GM18951 (cell line): ENCODE data around the gene COX4I2.

Experiments used
- POLR2A ChIP-seq: IDR thresholded peaks from 4 replicates; pipeline ENCODE4 v1.6.1; 2011; ENCODE audit warnings: mild to moderate bottlenecking; ENCODE audit not compliant: insufficient read length, insufficient read depth; ENCODE audit errors: extremely low read depth
- in situ Hi-C: fragments of 300-500 bp; cut with MboI; formaldehyde crosslinking; loops from one replicate; pipeline ENCODE4 v1.12.0; 2022; ENCODE audit warnings: low sequenced_read_pairs, mixed read lengths, inconsistent platforms; ENCODE audit not compliant: unreplicated experiment

The COX4I2 gene

GRCh38 chr20:31681769-31682168 lies 44.1 kb downstream of the COX4I2 start:
- in situ Hi-C loops: no loop called here
- no peak for TF ChIP-seq POLR2A

DNA sequence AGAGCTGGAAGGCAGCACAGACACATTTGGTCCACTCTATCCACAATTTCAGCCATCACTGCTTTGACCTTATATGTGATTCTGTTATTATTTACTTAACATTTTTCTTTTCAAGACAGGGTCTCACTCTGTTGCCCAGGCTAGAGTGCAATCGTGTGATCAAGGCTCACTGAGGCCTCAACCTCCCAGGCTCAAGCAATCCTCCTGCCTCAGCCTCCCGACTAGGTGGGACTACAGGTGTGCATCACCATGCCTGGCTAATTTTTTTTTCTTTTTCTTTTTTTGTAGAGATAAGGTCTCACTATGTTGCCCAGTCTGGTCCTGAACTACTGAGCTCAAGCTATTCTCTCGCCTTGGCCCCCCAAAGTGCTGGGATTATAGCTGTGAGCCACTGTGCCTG lies 44.6 kb downstream of the COX4I2 start:
- in situ Hi-C loops: no loop called here
- no peak for TF ChIP-seq POLR2A

DNA sequence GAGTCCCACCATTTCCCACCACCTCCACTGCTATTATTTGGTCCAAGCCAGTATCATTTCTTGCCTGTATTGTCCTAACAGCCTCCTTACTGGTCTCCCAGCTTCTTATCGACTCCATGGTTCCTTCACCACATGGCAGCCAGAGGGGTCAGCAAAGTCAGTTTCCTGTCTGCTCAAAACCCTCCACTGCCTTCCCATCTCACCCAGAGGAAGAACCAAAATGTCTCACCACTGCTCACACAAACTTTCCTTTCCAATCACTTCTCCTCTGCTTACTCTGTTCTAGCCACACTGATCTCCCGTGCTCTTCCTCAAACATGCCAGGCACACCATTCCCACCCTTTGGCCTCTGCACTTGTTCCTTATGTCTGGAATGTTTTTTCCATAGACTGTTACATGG lies 45.2 kb downstream of the COX4I2 start:
- no peak for TF ChIP-seq POLR2A
- in situ Hi-C loops: no loop called here

DNA sequence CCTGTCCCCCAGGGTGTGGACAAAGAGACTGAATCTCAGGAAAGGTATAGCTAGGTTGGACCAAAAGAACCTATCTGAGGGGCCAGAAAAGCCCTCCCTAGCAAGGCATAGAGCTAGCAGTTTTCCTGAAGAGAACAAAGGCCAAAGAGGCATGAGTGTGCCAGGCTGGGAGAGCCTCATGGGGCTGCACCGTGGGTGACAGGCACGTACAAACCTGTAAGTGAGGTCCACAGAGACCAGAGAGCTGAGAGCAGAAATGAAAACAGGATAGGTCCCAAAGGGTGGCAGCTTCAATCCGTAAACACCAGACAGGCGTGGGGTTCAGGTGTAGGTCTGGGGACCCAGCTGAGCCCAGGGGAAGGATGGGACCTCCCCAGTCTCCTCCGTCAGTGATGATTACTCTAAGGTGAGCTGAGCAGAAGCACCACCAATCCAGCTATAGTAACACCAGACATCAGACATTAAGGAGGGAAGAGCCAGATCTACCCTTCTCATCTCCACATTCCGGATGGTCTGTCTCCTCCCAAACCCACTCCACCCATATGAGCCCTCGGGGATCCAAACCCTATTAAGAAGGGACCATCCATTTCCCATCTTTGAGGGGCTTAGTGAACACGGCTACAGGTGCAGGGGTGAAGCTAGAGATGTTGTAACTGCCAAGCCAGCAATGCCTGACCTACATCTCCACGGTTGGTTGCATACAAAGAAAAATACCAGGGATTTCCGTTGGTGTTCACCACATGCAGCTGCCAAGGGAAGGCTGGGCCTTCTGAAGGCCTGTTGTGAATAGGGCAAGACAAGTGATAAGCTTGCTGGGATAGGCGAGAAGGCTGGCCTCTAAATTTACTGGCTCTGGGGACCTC lies 46.7 kb downstream of the COX4I2 start:
- in situ Hi-C loops: no loop called here
- TF ChIP-seq POLR2A: no peak

- TF ChIP-seq POLR2A: no peak
- in situ Hi-C loops: no loop called here
These were observed 48.3 kb downstream of the COX4I2 start for GRCh38 chr20:31685853-31686643.

DNA sequence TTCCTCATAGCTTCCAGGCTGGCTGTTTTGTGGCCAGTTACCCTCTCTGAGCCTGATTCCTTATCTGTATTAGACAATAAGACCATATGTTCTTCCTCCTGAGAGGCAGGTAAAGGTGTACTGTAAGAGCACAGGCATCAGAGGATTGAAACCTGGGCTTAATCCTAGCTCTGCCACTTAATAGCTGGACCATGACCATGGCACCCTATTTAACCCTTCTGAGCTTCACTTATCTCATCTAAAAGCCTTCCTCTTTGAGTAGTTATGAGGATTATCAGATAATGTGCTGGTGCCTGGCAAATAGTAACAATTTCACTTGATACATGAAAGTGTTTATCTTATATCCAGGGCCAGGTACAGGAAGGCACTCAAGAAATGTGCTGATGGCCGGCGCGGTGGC lies 50.1 kb downstream of the COX4I2 start:
- no peak for TF ChIP-seq POLR2A
- in situ Hi-C loops: no loop called here

- TF ChIP-seq POLR2A: no peak
- in situ Hi-C loops: no loop called here
These were observed 51.4 kb downstream of the COX4I2 start for GRCh38 chr20:31689141-31689540.

- in situ Hi-C loops: no loop called here
- TF ChIP-seq POLR2A: no peak
These were observed 52.5 kb downstream of the COX4I2 start for GRCh38 chr20:31690124-31690666.

DNA sequence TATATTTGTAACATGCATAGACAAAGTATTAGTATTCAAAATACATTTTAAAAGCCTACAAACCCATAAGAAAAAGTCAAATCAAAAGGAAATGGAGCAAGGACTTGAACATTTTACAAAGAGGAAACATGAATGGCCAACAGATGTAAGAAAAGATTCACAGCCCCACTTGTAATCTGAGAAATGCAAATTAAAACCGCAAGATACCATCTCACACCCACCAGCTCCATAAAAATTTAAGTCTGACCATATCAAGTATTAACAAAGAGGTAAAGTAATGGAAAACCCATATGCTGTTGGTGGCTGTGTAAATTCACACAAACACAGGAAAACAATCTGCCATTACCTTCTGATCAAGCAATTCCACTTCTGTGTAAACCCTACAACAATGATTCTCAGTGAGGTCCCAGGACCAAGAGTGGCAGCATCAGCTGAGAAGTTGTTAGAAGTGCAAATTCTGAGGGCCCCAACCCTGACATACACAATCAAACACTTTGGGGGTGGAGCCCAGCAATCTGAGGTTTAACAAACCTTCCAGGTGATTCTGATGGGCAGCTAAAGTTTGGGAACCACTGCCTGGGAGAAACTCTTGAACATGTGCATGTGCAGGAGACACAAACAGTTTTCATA lies 54.0 kb downstream of the COX4I2 start:
- no peak for TF ChIP-seq POLR2A
- in situ Hi-C loops: no loop called here

DNA sequence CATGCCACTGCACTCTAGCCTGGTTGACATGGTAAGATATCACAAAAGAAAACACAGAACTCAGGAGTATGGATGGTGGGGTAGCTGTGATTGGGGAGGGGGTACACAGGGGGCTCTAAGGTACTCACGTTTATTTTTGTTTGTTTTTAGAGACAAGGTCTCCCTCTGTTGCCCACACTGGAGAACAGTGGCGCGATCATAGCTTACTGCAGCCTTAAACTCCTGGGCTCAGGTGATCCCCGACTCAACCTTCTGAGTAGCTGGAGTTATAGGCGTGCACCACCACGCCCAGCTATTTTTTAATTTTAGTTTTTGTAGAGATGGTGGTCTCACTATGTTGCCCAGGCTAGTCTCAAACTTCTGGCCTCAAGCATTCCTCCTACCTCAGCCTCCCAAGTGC lies 55.7 kb downstream of the COX4I2 start:
- TF ChIP-seq POLR2A: no peak
- in situ Hi-C loops: no loop called here

GRCh38 chr20:31693987-31694661 lies 56.4 kb downstream of the COX4I2 start:
- no peak for TF ChIP-seq POLR2A
- in situ Hi-C loops: no loop called here
